ENCODE results near the gene IGSF21.

The IGSF21 gene

GRCh38 chr1:18107369-18108298, at the start of gene IGSF21:
Gene IGSF21, plus strand, starts transcription at chr1:18107798. Its CDS starts 331 bp downstream, at chr1:18108129.
- no peak for DNase-seq (ENCODE audit: low read depth in 4 of 4, low spot score in 1 of 4)

GRCh38 chr1:18058206-18058921, 49.2 kb upstream of the IGSF21 start:
- no peak for DNase-seq (ENCODE audit: low read depth in 4 of 4, low spot score in 1 of 4)

- DNase-seq (ENCODE audit: low read depth in 4 of 4, low spot score in 1 of 4), result no peak
Measured at GRCh38 chr1:18058981-18059605, 48.5 kb upstream of the IGSF21 start.

DNA sequence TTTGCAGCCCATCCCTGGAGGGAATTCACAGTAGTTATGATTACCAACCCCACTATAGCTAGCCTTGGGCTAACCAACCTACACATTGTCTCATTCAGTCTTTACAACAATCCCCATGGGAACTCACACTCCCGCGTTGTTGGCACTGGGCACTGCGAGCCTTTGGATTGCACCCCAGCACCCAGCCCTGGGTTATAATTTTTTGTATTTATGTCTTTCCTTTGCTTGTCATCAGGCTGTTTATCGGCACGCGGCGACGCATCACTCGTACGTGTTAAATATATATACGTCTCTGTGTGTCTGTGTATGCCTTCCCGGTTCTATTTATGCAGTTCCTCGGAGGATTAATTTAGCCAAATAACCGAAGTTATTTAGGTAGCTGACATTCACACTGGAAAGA, 47.2 kb upstream of the IGSF21 start:
- DNase-seq (ENCODE audit: low read depth in 4 of 4, low spot score in 1 of 4), result no peak

GRCh38 chr1:18062185-18062584, 45.4 kb upstream of the IGSF21 start:
- DNase-seq (ENCODE audit: low read depth in 4 of 4, low spot score in 1 of 4), result no peak

- DNase-seq (ENCODE audit: low read depth in 4 of 4, low spot score in 1 of 4), result no peak
Measured at GRCh38 chr1:18064534-18064933, 43.1 kb upstream of the IGSF21 start.

DNA sequence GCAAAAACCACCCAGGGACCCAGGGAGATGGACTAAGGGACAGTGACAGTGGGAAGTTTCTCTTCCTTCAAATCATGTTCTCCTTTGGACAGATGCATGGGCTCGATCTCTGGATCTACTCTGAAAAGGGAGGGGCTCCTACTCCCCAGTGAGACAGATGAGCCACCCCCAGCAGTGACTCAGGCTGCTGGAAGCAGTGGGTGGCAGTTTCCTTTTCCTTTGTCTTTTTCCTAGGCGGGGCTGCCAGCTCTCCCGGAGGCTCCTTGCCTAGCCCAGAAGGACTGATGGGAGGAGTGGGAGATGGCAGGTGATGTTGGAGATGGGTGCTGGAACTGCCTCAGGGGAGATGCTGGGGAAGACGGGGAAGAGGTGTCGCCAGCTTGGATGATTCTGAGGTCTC, 41.0 kb upstream of the IGSF21 start:
- DNase-seq (ENCODE audit: low read depth in 4 of 4, low spot score in 1 of 4), result no peak

DNA sequence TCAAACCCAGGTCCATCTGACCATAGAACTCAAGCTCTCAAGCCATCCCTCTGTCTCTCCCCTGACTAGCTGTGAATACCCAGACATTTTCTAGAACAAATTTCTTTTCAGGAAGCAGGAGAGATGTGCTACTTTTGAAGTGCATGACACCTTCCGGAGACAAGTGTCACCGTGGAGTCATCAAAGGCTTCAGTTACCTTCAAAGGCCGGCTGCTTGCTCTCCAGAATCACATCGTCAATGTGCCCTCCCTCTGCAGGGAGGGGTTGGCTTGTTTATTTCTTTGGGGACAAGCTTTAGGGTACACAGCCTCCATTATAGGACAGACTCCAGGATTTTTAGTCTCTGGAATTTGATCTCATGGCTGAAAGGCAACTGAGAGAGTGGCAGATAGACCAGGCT, 37.7 kb upstream of the IGSF21 start:
- DNase-seq (ENCODE audit: low read depth in 4 of 4, low spot score in 1 of 4), result no peak

- no peak for DNase-seq (ENCODE audit: low read depth in 4 of 4, low spot score in 1 of 4)
Measured at GRCh38 chr1:18072066-18072465, 35.5 kb upstream of the IGSF21 start.

- no peak for DNase-seq (ENCODE audit: low read depth in 4 of 4, low spot score in 1 of 4)
Measured at GRCh38 chr1:18073066-18073642, 34.4 kb upstream of the IGSF21 start.

GRCh38 chr1:18077657-18078215, 29.9 kb upstream of the IGSF21 start:
- DNase-seq (ENCODE audit: low read depth in 4 of 4, low spot score in 1 of 4), result no peak

- no peak for DNase-seq (ENCODE audit: low read depth in 4 of 4, low spot score in 1 of 4)
Measured at GRCh38 chr1:18079941-18080735, 27.5 kb upstream of the IGSF21 start.

- DNase-seq (ENCODE audit: low read depth in 4 of 4, low spot score in 1 of 4), result no peak
Measured at GRCh38 chr1:18085387-18086074, 22.1 kb upstream of the IGSF21 start.

- no peak for DNase-seq (ENCODE audit: low read depth in 4 of 4, low spot score in 1 of 4)
Measured at GRCh38 chr1:18088077-18088594, 19.5 kb upstream of the IGSF21 start.

DNA sequence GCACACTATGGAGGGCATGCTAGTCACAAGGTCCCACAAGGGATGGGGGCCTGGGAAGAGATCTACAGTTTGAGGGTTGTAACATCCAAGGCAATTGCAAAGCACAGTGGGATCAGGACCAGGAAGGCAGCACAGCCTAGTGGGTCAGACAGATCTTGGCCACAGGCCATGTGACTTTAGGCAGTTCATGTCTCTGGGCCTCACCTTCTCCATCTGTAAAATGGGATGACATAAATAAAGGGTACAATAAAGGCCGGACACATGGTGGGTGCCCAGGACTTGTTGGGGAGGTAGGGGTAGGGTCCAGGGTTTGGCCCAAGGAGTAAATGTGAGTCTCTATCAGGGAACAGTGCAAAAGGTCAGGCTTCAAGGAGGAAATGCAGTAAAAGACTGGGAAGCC, 18.1 kb upstream of the IGSF21 start:
- DNase-seq (ENCODE audit: low read depth in 4 of 4, low spot score in 1 of 4), result no peak

- no peak for DNase-seq (ENCODE audit: low read depth in 4 of 4, low spot score in 1 of 4)
Measured at GRCh38 chr1:18090636-18091035, 17.0 kb upstream of the IGSF21 start.

DNA sequence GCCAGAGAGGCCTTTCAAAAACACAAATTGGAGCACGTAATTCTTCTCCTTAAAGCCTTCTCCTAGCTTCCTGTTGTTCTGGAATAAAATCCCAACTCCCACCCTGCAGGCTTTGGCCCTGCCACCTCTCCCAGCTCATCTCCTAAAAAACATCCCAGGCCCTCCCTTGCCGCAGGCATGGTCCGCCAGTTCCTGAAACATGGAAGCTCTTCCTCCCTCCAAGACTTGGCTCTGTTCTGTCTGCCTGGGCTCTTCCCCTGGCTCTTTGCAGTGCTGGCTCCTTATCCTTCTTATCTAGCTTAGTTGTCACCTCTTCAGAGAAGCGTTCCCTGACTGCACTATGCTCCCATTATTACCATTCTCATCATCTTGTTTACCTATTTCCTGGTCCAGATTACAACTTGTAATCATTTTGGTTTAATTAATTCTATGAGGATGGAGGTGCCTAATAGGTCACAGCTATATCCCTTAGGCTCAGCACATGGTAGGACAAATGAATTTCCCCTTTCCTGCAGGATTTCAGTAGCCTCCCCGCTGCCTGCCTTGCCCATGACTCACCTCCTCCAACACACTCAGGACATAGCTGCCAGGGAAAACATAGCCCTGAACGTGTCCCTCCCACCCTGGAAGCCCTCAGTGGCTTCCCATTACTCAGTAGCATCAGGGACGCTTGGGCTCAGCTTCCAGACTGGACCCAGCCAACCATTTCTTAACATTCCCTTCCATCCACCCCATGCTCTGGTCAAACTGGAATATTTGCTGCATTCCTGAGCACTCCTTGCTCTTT, 15.7 kb upstream of the IGSF21 start:
- no peak for DNase-seq (ENCODE audit: low read depth in 4 of 4, low spot score in 1 of 4)

- DNase-seq (ENCODE audit: low read depth in 4 of 4, low spot score in 1 of 4), result no peak
Measured at GRCh38 chr1:18093193-18093592, 14.4 kb upstream of the IGSF21 start.

GRCh38 chr1:18093646-18094045, 14.0 kb upstream of the IGSF21 start:
- DNase-seq (ENCODE audit: low read depth in 4 of 4, low spot score in 1 of 4), result no peak

Measured in stimulated activated CD4-positive, alpha-beta T cell treated with anti-CD3 and anti-CD28 coated beads, Interleukin-1b, Interleukin-23, amount 100 ng/mL, for 24 hours (primary cell).